ENCODE measurements around the gene GRID2. TPM values are rescaled to one million over a fixed set of nuclear protein-coding genes. Genes with fewer than 3 reads are reported as not detected.

The GRID2 gene
- total and polyA plus RNA-seq, 2 donors (not counting 1 experiment from before 2014, with no cell fraction given), result under 0.01 to 0.02 TPM

DNA sequence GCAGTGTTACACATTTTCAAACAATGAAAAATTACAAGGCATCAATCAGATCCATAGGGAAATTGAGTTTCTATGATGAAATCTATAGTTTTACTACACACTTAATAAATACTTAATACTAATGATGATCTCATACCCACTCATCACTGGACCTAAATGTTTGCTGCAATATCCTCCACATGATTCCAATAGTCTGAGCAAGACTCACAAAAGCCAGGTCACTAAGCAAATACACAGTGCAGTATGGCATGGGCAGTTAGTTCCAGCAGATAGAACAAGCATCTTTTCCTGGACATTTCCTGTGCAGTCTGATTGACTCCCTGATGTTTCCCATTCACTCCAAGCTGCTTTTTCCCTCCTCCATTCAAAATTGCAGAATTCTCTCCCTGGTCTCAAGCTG lies 1415.8 kb downstream of the GRID2 start:
- Histone ChIP-seq H3K4me3 (replicated peaks in 1 of 4; ENCODE audit: control extremely low read depth in 1 of 4, insufficient read depth in 1 of 4, low read depth in 3 of 4, low read length in 4 of 4) (no peak overlapping the region), H2AFZ (ENCODE audit: low read length) (no peak overlapping the region), H3K36me3 (ENCODE audit: control insufficient read depth, insufficient read depth, low read length) (no peaks in the 10 kb centered on the region), H4K20me1 (ENCODE audit: control insufficient read depth, extremely low read depth, insufficient read depth, low read length) (no peaks in the 10 kb centered on the region), H3K9me3 (ENCODE audit: control insufficient read depth, insufficient read depth, low read depth, low read length) (no peaks in the 10 kb centered on the region), H3K79me2 (ENCODE audit: control insufficient read depth, insufficient read depth, low read length) (no peaks in the 10 kb centered on the region), H3K27ac (ENCODE audit: insufficient read depth, low read length) (no peak overlapping the region), H3K4me1 (ENCODE audit: control insufficient read depth, extremely low read depth, insufficient read depth, low read length) (no peaks in the 10 kb centered on the region), H3K9ac (ENCODE audit: insufficient read depth, low read length) (no peak overlapping the region), H3K27me3 (ENCODE audit: control insufficient read depth, insufficient read depth, low read length) (no peaks in the 10 kb centered on the region), H3K4me2 (ENCODE audit: extremely low read depth, insufficient read depth, low read length) (no peak overlapping the region)
- TF ChIP-seq, protein P1, sequence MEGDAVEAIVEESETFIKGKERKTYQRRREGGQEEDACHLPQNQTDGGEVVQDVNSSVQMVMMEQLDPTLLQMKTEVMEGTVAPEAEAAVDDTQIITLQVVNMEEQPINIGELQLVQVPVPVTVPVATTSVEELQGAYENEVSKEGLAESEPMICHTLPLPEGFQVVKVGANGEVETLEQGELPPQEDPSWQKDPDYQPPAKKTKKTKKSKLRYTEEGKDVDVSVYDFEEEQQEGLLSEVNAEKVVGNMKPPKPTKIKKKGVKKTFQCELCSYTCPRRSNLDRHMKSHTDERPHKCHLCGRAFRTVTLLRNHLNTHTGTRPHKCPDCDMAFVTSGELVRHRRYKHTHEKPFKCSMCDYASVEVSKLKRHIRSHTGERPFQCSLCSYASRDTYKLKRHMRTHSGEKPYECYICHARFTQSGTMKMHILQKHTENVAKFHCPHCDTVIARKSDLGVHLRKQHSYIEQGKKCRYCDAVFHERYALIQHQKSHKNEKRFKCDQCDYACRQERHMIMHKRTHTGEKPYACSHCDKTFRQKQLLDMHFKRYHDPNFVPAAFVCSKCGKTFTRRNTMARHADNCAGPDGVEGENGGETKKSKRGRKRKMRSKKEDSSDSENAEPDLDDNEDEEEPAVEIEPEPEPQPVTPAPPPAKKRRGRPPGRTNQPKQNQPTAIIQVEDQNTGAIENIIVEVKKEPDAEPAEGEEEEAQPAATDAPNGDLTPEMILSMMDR (conservative IDR thresholded peaks at IDR 0.05 in 1 of 2, IDR thresholded peaks at IDR 0.05 in 1 of 2; ENCODE audit: low read depth in 1 of 2, low read length in 2 of 2), result no peak
- TF ChIP-seq EZH2 (IDR thresholded peaks at IDR 0.05; ENCODE audit: low read length, missing control alignments), result no peak
- peak in 1 of 2 donors; percentile 9 for DNase-seq (ENCODE audit: low read depth in 2 of 2)

DNA sequence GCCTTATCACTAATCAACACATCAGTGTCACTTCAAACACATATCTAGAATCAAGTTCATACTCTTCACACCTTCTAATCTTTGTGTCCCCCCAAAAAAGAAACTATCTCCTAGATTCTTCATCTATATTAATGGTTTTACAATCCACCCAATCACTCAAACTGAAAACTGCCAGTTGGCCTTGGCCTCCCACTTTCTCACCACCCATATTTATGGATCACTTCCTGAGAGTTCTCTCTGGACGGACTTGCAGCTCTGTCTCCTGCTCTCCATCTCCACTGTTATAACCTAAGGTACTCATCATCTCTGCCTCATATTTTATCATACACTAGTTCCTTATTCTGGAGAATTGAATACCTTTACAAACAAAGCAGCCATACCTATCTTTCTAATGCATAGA lies 1418.7 kb downstream of the GRID2 start:
- no peaks in the 10 kb centered on the region for H3K27me3 ChIP-seq (ENCODE audit: control insufficient read depth, insufficient read depth, low read length)
- no peak overlapping the region for H3K4me2 ChIP-seq (ENCODE audit: extremely low read depth, insufficient read depth, low read length)
- no peaks in the 10 kb centered on the region for H3K4me1 ChIP-seq (ENCODE audit: control insufficient read depth, extremely low read depth, insufficient read depth, low read length)
- H4K20me1 ChIP-seq (ENCODE audit: control insufficient read depth, extremely low read depth, insufficient read depth, low read length), result no peaks in the 10 kb centered on the region
- DNase-seq (ENCODE audit: low read depth in 2 of 2), result no peak
- H3K79me2 ChIP-seq (ENCODE audit: control insufficient read depth, insufficient read depth, low read length), result no peaks in the 10 kb centered on the region
- H2AFZ ChIP-seq (ENCODE audit: low read length), result no peak overlapping the region
- H3K9me3 ChIP-seq (ENCODE audit: control insufficient read depth, insufficient read depth, low read depth, low read length), result no peaks in the 10 kb centered on the region
- no peak overlapping the region for H3K27ac ChIP-seq (ENCODE audit: insufficient read depth, low read length)
- no peak overlapping the region for H3K4me3 ChIP-seq (replicated peaks in 1 of 4; ENCODE audit: control extremely low read depth in 1 of 4, insufficient read depth in 1 of 4, low read depth in 3 of 4, low read length in 4 of 4)
- TF ChIP-seq, protein P1 (conservative IDR thresholded peaks at IDR 0.05 in 1 of 2, IDR thresholded peaks at IDR 0.05 in 1 of 2; ENCODE audit: low read depth in 1 of 2, low read length in 2 of 2), result no peak
- TF ChIP-seq EZH2 (IDR thresholded peaks at IDR 0.05; ENCODE audit: low read length, missing control alignments), result no peak
- H3K9ac ChIP-seq (ENCODE audit: insufficient read depth, low read length), result no peak overlapping the region
- H3K36me3 ChIP-seq (ENCODE audit: control insufficient read depth, insufficient read depth, low read length), result no peaks in the 10 kb centered on the region

DNA sequence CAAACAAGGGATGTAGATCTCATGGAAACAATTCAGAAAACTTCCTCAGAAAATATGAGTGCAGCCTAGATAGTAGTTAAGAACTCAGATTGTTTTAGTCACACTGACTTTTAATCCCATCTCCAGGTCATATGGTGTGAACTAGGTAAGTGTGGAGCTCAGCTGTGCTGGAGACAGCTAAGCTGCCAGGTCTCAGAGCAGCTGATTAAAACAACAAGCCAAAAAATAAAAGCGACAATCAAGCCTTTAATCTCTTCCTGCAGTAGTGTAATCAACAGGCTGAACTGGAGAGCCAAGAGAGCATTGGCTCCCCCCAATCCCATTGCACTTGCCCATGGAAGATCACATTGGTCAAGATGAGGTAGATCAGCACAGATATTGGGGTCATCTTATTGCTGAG lies 1426.5 kb downstream of the GRID2 start:
- Histone ChIP-seq H4K20me1 (ENCODE audit: control insufficient read depth, extremely low read depth, insufficient read depth, low read length) (no peaks in the 10 kb centered on the region), H3K4me1 (ENCODE audit: control insufficient read depth, extremely low read depth, insufficient read depth, low read length) (no peaks in the 10 kb centered on the region), H3K27me3 (ENCODE audit: control insufficient read depth, insufficient read depth, low read length) (no peaks in the 10 kb centered on the region), H3K9me3 (ENCODE audit: control insufficient read depth, insufficient read depth, low read depth, low read length) (no peaks in the 10 kb centered on the region), H2AFZ (ENCODE audit: low read length) (no peak overlapping the region), H3K27ac (ENCODE audit: insufficient read depth, low read length) (no peak overlapping the region), H3K4me3 (replicated peaks in 1 of 4; ENCODE audit: control extremely low read depth in 1 of 4, insufficient read depth in 1 of 4, low read depth in 3 of 4, low read length in 4 of 4) (no peak overlapping the region), H3K9ac (ENCODE audit: insufficient read depth, low read length) (no peak overlapping the region), H3K79me2 (ENCODE audit: control insufficient read depth, insufficient read depth, low read length) (no peaks in the 10 kb centered on the region), H3K36me3 (ENCODE audit: control insufficient read depth, insufficient read depth, low read length) (no peaks in the 10 kb centered on the region), H3K4me2 (ENCODE audit: extremely low read depth, insufficient read depth, low read length) (no peak overlapping the region)
- DNase-seq (ENCODE audit: low read depth in 2 of 2), result no peak
- TF ChIP-seq, protein P1 (conservative IDR thresholded peaks at IDR 0.05 in 1 of 2, IDR thresholded peaks at IDR 0.05 in 1 of 2; ENCODE audit: low read depth in 1 of 2, low read length in 2 of 2), result no peak
- TF ChIP-seq EZH2 (IDR thresholded peaks at IDR 0.05; ENCODE audit: low read length, missing control alignments), result no peak

Data from fibroblast of lung (primary cell).